HG02885 (cell line): ENCODE data around the gene PGPEP1.
A peak's percentile ranks its signal among the peaks of the same experiment; 100 is the strongest.
"Not testable (repeated sequence)": the region's sequence is repeated elsewhere in the genome, so short reads cannot be mapped to it uniquely, and the experiment has no call there.

Source experiments
- ATAC-seq: cut with Tn5 transposase; IDR thresholded peaks from one replicate; pipeline ENCODE4 v1.9.1; 2021; ENCODE audit warnings: mild to moderate bottlenecking; ENCODE audit not compliant: unreplicated experiment, poor library complexity

The PGPEP1 gene

GRCh38 chr19:18307271-18307681 lies 33.1 kb upstream of the PGPEP1 start:
- no peak for ATAC-seq

GRCh38 chr19:18308051-18308947 lies 32.1 kb upstream of the PGPEP1 start:
- no peak for ATAC-seq

GRCh38 chr19:18308948-18309325 lies 31.5 kb upstream of the PGPEP1 start:
- no peak for ATAC-seq

GRCh38 chr19:18309525-18310064 lies 30.8 kb upstream of the PGPEP1 start:
- ATAC-seq: no peak

- no peak for ATAC-seq
Measured at GRCh38 chr19:18310118-18310909, 30.1 kb upstream of the PGPEP1 start.

- ATAC-seq: no peak
Measured at GRCh38 chr19:18310966-18311365, 29.4 kb upstream of the PGPEP1 start.

- ATAC-seq: no peak
Measured at GRCh38 chr19:18311502-18312091, 28.8 kb upstream of the PGPEP1 start.

GRCh38 chr19:18312092-18312534 lies 28.3 kb upstream of the PGPEP1 start:
- no peak for ATAC-seq

GRCh38 chr19:18313398-18313797 lies 27.0 kb upstream of the PGPEP1 start:
- no peak for ATAC-seq

GRCh38 chr19:18317961-18318800 lies 22.2 kb upstream of the PGPEP1 start:
- ATAC-seq: no peak

GRCh38 chr19:18319591-18320135 lies 20.7 kb upstream of the PGPEP1 start:
- ATAC-seq: no peak

GRCh38 chr19:18320865-18321733 lies 19.3 kb upstream of the PGPEP1 start:
- ATAC-seq: no peak

- no peak for ATAC-seq
Measured at GRCh38 chr19:18321734-18322102, 18.7 kb upstream of the PGPEP1 start.

- no peak for ATAC-seq
Measured at GRCh38 chr19:18322318-18322758, 18.1 kb upstream of the PGPEP1 start.

- ATAC-seq: peak; percentile 95
Measured at GRCh38 chr19:18322759-18323460, 17.5 kb upstream of the PGPEP1 start, which contains the start of gene LSM4. TSS of gene LSM4 (minus strand) at chr19:18323076. CDS start at chr19:18323020, 56 bp downstream.

GRCh38 chr19:18324373-18324731 lies 16.0 kb upstream of the PGPEP1 start:
- ATAC-seq: not testable (repeated sequence)

- no peak for ATAC-seq
Measured at GRCh38 chr19:18326772-18327171, 13.6 kb upstream of the PGPEP1 start.
